ENCODE results near the gene FAM222A. TPM values are rescaled to one million over a fixed set of nuclear protein-coding genes. Genes with fewer than 3 reads are reported as not detected.

FAM222A gene
- polyA plus RNA-seq, 3 donors: 0.09 TPM; not detected in 2

- Mint-ChIP-seq H3K36me3 (no peaks in the 10 kb centered on the region), H3K4me3 (no peak overlapping the region), H3K4me1 (no peaks in the 10 kb centered on the region), H3K27me3 (ENCODE audit: low read depth in 3 of 3) (peaks cover 10 to 20% (median 10%) of the 10 kb centered on the region in 3 donors), H3K27ac (no peak overlapping the region), H3K9me3 (peaks cover 0 to 2% (median 0%) of the 10 kb centered on the region in 7 donors)
- Histone ChIP-seq H4K20me1 (ENCODE audit: insufficient read depth, low read length) (no peaks in the 10 kb centered on the region), H2AFZ (ENCODE audit: insufficient read depth, low read depth, low read length, poor library complexity, severe bottlenecking) (no peak overlapping the region), H3K4me2 (replicated peaks; ENCODE audit: extremely low read depth, low read length, poor library complexity, severe bottlenecking) (no peak overlapping the region), H3K9ac (ENCODE audit: insufficient read depth, low read length, poor library complexity, severe bottlenecking) (no peak overlapping the region), H3K36me3 (replicated peaks in 1 of 2; ENCODE audit: control insufficient read depth in 1 of 2, insufficient read depth in 2 of 2, low read length in 2 of 2) (no peaks in the 10 kb centered on the region), H3K27me3 (ENCODE audit: control insufficient read depth in 2 of 2, insufficient read depth in 2 of 2, low read length in 2 of 2) (no peaks in the 10 kb centered on the region), H3K9me3 (replicated peaks in 1 of 2; ENCODE audit: control insufficient read depth in 1 of 2, insufficient read depth in 1 of 2, low read length in 2 of 2) (no peaks in the 10 kb centered on the region), H3K4me1 (ENCODE audit: control insufficient read depth in 1 of 2, insufficient read depth in 2 of 2, low read length in 2 of 2) (no peaks in the 10 kb centered on the region), H3K27ac (ENCODE audit: low read depth in 1 of 2, low read length in 2 of 2) (no peak overlapping the region), H3K79me2 (ENCODE audit: insufficient read depth, low read length) (no peaks in the 10 kb centered on the region), H3K4me3 (replicated peaks in 1 of 3; ENCODE audit: low read depth in 2 of 3, low read length in 3 of 3) (no peak overlapping the region)
- DNase-seq: no peak
- no peak for TF ChIP-seq CTCF (IDR thresholded peaks at IDR 0.05)
- intact Hi-C loops (cut with micrococcal nuclease): no loop called here
- no CpG with 5 or more reads among the region's 1 CpG for WGBS (ENCODE audit: insufficient coverage)
Observed at GRCh38 chr12:109666068-109666467, 47.6 kb upstream of the FAM222A start.

- peaks cover 0 to 8% (median 1%) of the 10 kb centered on the region in 7 donors for H3K9me3 Mint-ChIP-seq
- intact Hi-C loops (cut with micrococcal nuclease): no loop called here
Observed at GRCh38 chr12:109670731-109671130, 42.9 kb upstream of the FAM222A start.

More at GRCh38 chr12:109670731-109671130, 42.9 kb upstream of the FAM222A start:
- H4K20me1 ChIP-seq (ENCODE audit: insufficient read depth, low read length): no peaks in the 10 kb centered on the region
- no peak overlapping the region for H3K9ac ChIP-seq (ENCODE audit: insufficient read depth, low read length, poor library complexity, severe bottlenecking)
- peaks cover 0 to 3% of the 10 kb centered on the region in 2 donors for H3K9me3 ChIP-seq (replicated peaks in 1 of 2; ENCODE audit: control insufficient read depth in 1 of 2, insufficient read depth in 1 of 2, low read length in 2 of 2)
- H3K4me3 ChIP-seq (replicated peaks in 1 of 3; ENCODE audit: low read depth in 2 of 3, low read length in 3 of 3): no peak overlapping the region
- WGBS (ENCODE audit: insufficient coverage): 65% methylated on average over 4 of the region's 10 CpGs
- H3K27ac ChIP-seq (ENCODE audit: low read depth in 1 of 2, low read length in 2 of 2): no peak overlapping the region
- no peaks in the 10 kb centered on the region for H3K36me3 Mint-ChIP-seq
- no peaks in the 10 kb centered on the region for H3K79me2 ChIP-seq (ENCODE audit: insufficient read depth, low read length)
- TF ChIP-seq CTCF (IDR thresholded peaks at IDR 0.05): no peak
- H3K4me1 Mint-ChIP-seq: no peaks in the 10 kb centered on the region
- no peaks in the 10 kb centered on the region for H3K4me1 ChIP-seq (ENCODE audit: control insufficient read depth in 1 of 2, insufficient read depth in 2 of 2, low read length in 2 of 2)
- H3K4me3 Mint-ChIP-seq: no peak overlapping the region
- no peak overlapping the region for H3K4me2 ChIP-seq (replicated peaks; ENCODE audit: extremely low read depth, low read length, poor library complexity, severe bottlenecking)
- no peaks in the 10 kb centered on the region for H3K36me3 ChIP-seq (replicated peaks in 1 of 2; ENCODE audit: control insufficient read depth in 1 of 2, insufficient read depth in 2 of 2, low read length in 2 of 2)
- H2AFZ ChIP-seq (ENCODE audit: insufficient read depth, low read depth, low read length, poor library complexity, severe bottlenecking): no peak overlapping the region
- peaks cover 11 to 13% (median 13%) of the 10 kb centered on the region in 3 donors for H3K27me3 Mint-ChIP-seq (ENCODE audit: low read depth in 3 of 3)
- no peak overlapping the region for H3K27ac Mint-ChIP-seq
- no peak for DNase-seq
- H3K27me3 ChIP-seq (ENCODE audit: control insufficient read depth in 2 of 2, insufficient read depth in 2 of 2, low read length in 2 of 2): peaks cover 0 to 3% of the 10 kb centered on the region in 2 donors
